GM12892 (cell line): Measurements from ENCODE around the gene DENND1A.

Experiments used
- POLR2A ChIP-seq: IDR thresholded peaks from 2 replicates; pipeline ENCODE4 v1.6.1; 2011; ENCODE audit warnings: low read depth, low read length, control low read depth
- POLR2AphosphoS5 ChIP-seq: IDR thresholded peaks from 2 replicates; pipeline ENCODE4 v1.6.1; 2011; ENCODE audit warnings: low read depth, low read length, control low read depth

- TF ChIP-seq POLR2A (no peak), POLR2AphosphoS5 (no peak)
These were observed 31.0 kb upstream of the DENND1A start for GRCh38 chr9:123960965-123961364.
